Vagina (tissue), 2 donors: Measurements from ENCODE around the gene CTNND2.

Experiments
- CTCF ChIP-seq, 3 experiments: fragments of 450-650 bp in 2 of 3; fragments of 200-600 bp in 1 of 3; sonication (generic) in 1 of 3; IDR thresholded peaks; one replicate each; pipeline ENCODE4 v1.5.1; 2017 to 2019; ENCODE audit warnings: antibody characterized with exemption in 3 of 3, mild to moderate bottlenecking in 2 of 3, moderate library complexity in 2 of 3
- POLR2A ChIP-seq, 2 donors: fragments of 450-650 bp; IDR thresholded peaks; one replicate each; pipeline ENCODE4 v1.6.1; 2017; ENCODE audit warnings: antibody characterized with exemption in 2 of 2, mild to moderate bottlenecking in 2 of 2, moderate library complexity in 2 of 2

GRCh38 chr5:10932426-10932825, 971.8 kb downstream of the CTNND2 start:
- TF ChIP-seq POLR2A (IDR thresholded peaks at IDR 0.05) (no peak), CTCF (IDR thresholded peaks at IDR 0.05) (no peak)
